A673 (cell line): Measurements from ENCODE around the gene PDCD7.

Experiments
- EZH2 ChIP-seq: fragments of 200-600 bp; sonication (generic); IDR thresholded peaks from 2 replicates; pipeline ENCODE4 v1.6.1; 2017; ENCODE audit warnings: borderline replicate concordance, low read depth, mild to moderate bottlenecking, mixed read lengths, antibody characterized with exemption, low read length; ENCODE audit not compliant: poor library complexity, severe bottlenecking
- TF ChIP-seq, protein P1 (sequence below): fragments of 300-800, 200-600 bp; sonication (generic); conservative IDR thresholded peaks from 2 replicates; pipeline ENCODE4 v1.5.1; 2017; ENCODE audit warnings: low read depth, mild to moderate bottlenecking, antibody characterized with exemption, low read length, moderate library complexity, mixed read lengths

DNA sequence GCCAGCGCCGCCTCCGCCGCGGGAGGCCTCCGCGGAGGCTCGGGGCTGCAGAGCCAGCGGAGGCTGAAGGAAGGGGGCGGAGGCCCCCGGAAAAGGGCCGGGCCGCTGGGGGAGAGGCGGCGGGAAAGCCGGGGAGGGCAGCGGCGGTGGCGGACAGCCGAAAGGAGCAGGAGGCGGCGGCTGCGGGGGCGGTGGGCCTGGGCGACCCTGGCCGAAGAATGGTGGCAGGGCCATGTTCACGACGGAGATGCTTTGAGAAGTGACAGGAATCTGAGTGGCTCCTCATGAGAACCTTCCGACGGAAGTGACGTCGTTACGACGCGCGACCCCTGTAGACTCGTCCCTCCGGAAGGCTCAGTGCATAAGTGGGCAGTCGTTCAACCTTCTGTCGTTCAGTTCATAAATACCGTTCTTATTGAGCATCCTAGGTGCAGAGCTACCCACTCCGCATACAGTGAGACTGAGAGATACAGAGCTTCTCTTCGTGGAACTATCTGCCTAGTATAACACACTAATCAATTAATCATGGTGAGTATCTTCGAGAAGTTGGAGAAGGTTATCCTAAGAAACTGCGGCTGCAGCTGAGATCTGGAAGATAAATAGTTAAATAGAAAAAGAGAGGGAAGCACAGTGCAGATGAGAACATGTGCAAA, at the start of gene PDCD7:
- TF ChIP-seq EZH2 = no peak
- TF ChIP-seq, protein P1, sequence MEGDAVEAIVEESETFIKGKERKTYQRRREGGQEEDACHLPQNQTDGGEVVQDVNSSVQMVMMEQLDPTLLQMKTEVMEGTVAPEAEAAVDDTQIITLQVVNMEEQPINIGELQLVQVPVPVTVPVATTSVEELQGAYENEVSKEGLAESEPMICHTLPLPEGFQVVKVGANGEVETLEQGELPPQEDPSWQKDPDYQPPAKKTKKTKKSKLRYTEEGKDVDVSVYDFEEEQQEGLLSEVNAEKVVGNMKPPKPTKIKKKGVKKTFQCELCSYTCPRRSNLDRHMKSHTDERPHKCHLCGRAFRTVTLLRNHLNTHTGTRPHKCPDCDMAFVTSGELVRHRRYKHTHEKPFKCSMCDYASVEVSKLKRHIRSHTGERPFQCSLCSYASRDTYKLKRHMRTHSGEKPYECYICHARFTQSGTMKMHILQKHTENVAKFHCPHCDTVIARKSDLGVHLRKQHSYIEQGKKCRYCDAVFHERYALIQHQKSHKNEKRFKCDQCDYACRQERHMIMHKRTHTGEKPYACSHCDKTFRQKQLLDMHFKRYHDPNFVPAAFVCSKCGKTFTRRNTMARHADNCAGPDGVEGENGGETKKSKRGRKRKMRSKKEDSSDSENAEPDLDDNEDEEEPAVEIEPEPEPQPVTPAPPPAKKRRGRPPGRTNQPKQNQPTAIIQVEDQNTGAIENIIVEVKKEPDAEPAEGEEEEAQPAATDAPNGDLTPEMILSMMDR = no peak
